Mesothelial cell of epicardium (in vitro differentiated cells): ENCODE results near the gene EML1. TPM values are rescaled to one million over a fixed set of nuclear protein-coding genes. Genes with fewer than 3 reads are reported as not detected.
A peak's percentile ranks its signal among the peaks of the same experiment; 100 is the strongest.

Source experiments
- DNase-seq, 2 experiments: peaks; one replicate each; pipeline ENCODE4 v3.0.0; 2021; ENCODE audit warnings: low spot score in 2 of 2; ENCODE audit not compliant: unreplicated experiment in 2 of 2
- H3K27ac Mint-ChIP-seq: 2 replicates; pipeline ENCODE4 v1.8.0; 2021; ENCODE audit warnings: mixed read lengths
- H3K27me3 Mint-ChIP-seq: 2 replicates; pipeline ENCODE4 v1.8.0; 2021; ENCODE audit warnings: low read depth, mixed read lengths
- H3K36me3 Mint-ChIP-seq: 2 replicates; pipeline ENCODE4 v1.8.0; 2021; ENCODE audit warnings: mixed read lengths
- H3K4me1 Mint-ChIP-seq: 2 replicates; pipeline ENCODE4 v1.8.0; 2021; ENCODE audit warnings: mixed read lengths
- H3K4me3 Mint-ChIP-seq: 2 replicates; pipeline ENCODE4 v1.8.0; 2021; ENCODE audit warnings: mild to moderate bottlenecking, moderate library complexity, mixed read lengths
- H3K9me3 Mint-ChIP-seq: 2 replicates; pipeline ENCODE4 v1.8.0; 2021; ENCODE audit warnings: mixed read lengths
- total RNA-seq: library from RNA; stranded (reverse); gene quantifications from 3 replicates; pipeline ENCODE4 v1.2.1, GENCODE V29; 2021
- TF ChIP-seq, protein P1 (sequence below): fragments of 200-600 bp; sonication (generic); IDR thresholded peaks from one replicate; pipeline ENCODE4 v1.5.0; 2021; ENCODE audit warnings: antibody characterized with exemption; ENCODE audit not compliant: unreplicated experiment

The EML1 gene
- total RNA-seq, 1 donor from 2014 or later, result 18.9 TPM

DNA sequence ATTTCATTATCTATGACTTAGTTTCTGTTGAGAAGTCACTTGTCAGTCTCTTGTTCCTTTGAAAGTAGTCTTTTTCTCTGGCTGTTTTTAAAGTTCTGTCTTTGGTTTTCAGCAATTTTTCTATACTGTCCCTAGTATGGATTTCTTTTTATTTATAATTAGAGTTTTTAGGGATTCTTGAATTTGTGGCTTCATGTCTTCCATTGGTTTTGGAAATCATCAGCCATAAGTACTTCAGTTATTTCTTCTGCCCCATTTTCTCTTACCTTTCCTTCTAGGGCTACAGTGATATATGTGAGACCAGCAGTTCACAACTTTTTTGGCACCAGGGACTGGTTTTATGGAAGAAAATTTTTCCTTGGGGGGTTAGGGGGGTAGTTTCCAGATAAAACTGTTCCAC, 182.0 kb downstream of the EML1 start:
- Mint-ChIP-seq H3K27me3 (no peaks in the 10 kb centered on the region), H3K4me1 (peaks cover 12% of the 10 kb centered on the region), H3K9me3 (peaks cover 27% of the 10 kb centered on the region), H3K4me3 (no peak overlapping the region), H3K27ac (no peak overlapping the region), H3K36me3 (peaks cover 33% of the 10 kb centered on the region)
- DNase-seq, result no peak
- TF ChIP-seq, protein P1, sequence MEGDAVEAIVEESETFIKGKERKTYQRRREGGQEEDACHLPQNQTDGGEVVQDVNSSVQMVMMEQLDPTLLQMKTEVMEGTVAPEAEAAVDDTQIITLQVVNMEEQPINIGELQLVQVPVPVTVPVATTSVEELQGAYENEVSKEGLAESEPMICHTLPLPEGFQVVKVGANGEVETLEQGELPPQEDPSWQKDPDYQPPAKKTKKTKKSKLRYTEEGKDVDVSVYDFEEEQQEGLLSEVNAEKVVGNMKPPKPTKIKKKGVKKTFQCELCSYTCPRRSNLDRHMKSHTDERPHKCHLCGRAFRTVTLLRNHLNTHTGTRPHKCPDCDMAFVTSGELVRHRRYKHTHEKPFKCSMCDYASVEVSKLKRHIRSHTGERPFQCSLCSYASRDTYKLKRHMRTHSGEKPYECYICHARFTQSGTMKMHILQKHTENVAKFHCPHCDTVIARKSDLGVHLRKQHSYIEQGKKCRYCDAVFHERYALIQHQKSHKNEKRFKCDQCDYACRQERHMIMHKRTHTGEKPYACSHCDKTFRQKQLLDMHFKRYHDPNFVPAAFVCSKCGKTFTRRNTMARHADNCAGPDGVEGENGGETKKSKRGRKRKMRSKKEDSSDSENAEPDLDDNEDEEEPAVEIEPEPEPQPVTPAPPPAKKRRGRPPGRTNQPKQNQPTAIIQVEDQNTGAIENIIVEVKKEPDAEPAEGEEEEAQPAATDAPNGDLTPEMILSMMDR, result no peak

DNA sequence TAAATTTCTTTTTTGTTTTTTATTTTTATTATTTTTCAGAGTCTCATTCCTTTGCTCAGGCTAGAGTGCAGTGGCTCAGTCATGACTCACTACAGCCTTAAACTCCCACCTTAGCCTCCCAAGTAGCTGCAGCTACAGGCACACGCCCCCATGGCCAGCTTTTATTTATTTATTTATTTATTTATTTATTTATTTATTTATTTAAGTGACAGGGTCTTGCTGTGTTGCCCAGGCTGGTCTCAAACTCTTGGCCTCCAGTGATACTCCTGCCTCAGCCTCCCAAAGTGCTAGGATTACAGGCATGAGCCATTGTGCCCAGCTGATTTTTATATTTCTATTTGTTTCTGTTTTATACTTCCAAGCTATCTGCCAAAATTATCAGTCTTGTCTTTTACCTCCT, 182.8 kb downstream of the EML1 start:
- TF ChIP-seq, protein P1, result no peak
- Mint-ChIP-seq H3K4me3 (no peak overlapping the region), H3K27ac (no peak overlapping the region), H3K27me3 (no peaks in the 10 kb centered on the region), H3K9me3 (peaks cover 27% of the 10 kb centered on the region), H3K36me3 (peaks cover 33% of the 10 kb centered on the region), H3K4me1 (peaks cover 15% of the 10 kb centered on the region)
- no peak for DNase-seq

DNA sequence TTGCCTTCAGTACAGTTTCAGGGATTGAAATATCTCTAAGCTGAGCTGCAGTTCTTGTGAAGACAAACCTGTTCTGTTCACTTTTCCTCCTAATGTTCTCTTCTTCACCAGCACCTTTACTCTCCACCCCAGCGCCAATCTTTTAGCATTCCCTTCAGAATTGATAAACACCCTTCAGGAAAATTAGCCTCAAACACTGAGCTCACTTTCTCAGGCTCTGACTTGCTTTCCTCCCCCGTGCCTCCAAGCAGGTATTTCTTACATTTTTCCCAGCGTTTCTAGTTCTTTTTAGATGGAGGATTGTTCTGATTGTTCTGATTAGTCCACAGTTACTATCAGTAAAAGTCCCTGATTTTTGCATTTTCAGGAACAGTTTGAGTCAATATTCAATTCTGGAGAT, 183.5 kb downstream of the EML1 start:
- Mint-ChIP-seq H3K4me3 (no peak overlapping the region), H3K4me1 (peaks cover 16% of the 10 kb centered on the region), H3K9me3 (peaks cover 27% of the 10 kb centered on the region), H3K27me3 (no peaks in the 10 kb centered on the region), H3K36me3 (peaks cover 33% of the 10 kb centered on the region), H3K27ac (no peak overlapping the region)
- no peak for DNase-seq
- TF ChIP-seq, protein P1, result no peak

DNA sequence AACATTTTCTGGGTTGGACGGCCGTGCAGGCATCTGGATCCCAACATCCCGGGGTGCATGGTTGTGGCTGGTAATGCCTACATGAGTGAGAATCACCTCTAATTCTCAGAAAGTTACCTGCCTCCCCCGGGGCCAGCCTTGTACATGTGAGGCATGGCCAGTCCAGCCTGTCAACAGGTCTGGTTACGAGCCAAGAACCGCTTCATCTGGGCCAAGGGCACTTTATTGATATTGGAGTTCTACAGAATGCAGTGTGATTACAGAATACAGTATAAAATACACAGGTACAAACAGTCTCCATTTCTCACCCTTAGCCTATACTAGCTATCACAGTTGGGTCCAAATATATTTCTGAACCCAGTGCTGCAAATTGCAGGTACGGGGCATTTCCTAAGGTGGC, 187.1 kb downstream of the EML1 start:
- Mint-ChIP-seq H3K4me3 (no peak overlapping the region), H3K4me1 (peaks cover 26% of the 10 kb centered on the region), H3K36me3 (peaks cover 16% of the 10 kb centered on the region), H3K27ac (peak overlapping the region; percentile 44), H3K9me3 (peaks cover 14% of the 10 kb centered on the region), H3K27me3 (no peaks in the 10 kb centered on the region)
- TF ChIP-seq, protein P1, result no peak
- DNase-seq, result no peak

DNA sequence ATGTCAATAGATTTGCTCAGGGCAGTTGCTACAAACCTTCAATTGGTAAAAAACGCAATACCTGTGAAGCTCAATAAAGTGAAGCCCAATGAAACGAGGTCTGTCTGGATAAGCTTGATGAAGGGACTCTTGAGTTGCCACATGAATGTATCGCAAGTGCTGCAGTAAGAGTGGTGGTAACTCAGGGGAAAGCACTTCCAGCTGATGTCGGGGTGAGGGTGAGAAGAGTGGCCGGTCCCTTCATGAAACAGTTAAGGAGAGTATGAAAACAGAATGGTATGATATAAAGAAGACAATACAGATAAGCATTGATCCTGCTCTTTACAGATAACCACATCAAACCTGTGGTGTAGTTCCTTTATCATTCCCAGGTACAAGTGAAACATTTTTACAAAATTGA, 188.6 kb downstream of the EML1 start:
- no peak overlapping the region for H3K4me3 Mint-ChIP-seq
- peaks cover 14% of the 10 kb centered on the region for H3K36me3 Mint-ChIP-seq
- no peak overlapping the region for H3K27ac Mint-ChIP-seq
- peaks cover 8% of the 10 kb centered on the region for H3K9me3 Mint-ChIP-seq
- H3K27me3 Mint-ChIP-seq, result no peaks in the 10 kb centered on the region
- DNase-seq, result no peak
- TF ChIP-seq, protein P1, result no peak
- peaks cover 26% of the 10 kb centered on the region for H3K4me1 Mint-ChIP-seq
